Measurements from ENCODE around the gene RSU1. TPM values are rescaled to one million over a fixed set of nuclear protein-coding genes. Genes with fewer than 3 reads are reported as not detected.

Gene RSU1
- polyA plus RNA-seq, 2 of the 4 experiments (the other 2 are of a cell fraction) = 99.3 to 114 TPM

GRCh38 chr10:16727666-16728065 is 89.6 kb downstream of the RSU1 start:
- CTCF ChIA-PET = interaction anchor here (1.2 kb wide), 1 partner anchor 825 kb away, joined by 4 read pairs; no protein-coding TSS in a partner anchor
- H3K9me3 ChIP-seq = no peaks in the 10 kb centered on the region
- no peak for FAIRE-seq
- no peaks in the 10 kb centered on the region for H3K4me1 ChIP-seq
- H3K4me2 ChIP-seq = no peak overlapping the region
- no peak for ATAC-seq
- POLR2A ChIA-PET = no interaction called here
- no peak overlapping the region for H3K4me3 ChIP-seq
- no peak for DNase-seq (ENCODE audit: low read depth in 1 of 2, low spot score in 1 of 2)
- 90% methylated on average over 8 of the region's 8 CpGs for WGBS (ENCODE audit: missing lambda C conversion rate)
- H3K27ac ChIP-seq = no peak overlapping the region
- TF ChIP-seq CBX8 (IDR thresholded peaks at IDR 0.05) (no peak), EP300 (IDR thresholded peaks at IDR 0.05) (no peak), NR3C1 (IDR thresholded peaks at IDR 0.05) (no peak), NFE2L2 (conservative IDR thresholded peaks at IDR 0.05; ENCODE audit: low read length) (no peak), RNF2 (IDR thresholded peaks at IDR 0.05; ENCODE audit: borderline replicate concordance, low read depth) (no peak), CEBPB (IDR thresholded peaks at IDR 0.05) (no peak), CTCF (IDR thresholded peaks at IDR 0.05) (no peak), PHF8 (IDR thresholded peaks at IDR 0.05; ENCODE audit: borderline replicate concordance, low read depth) (no peak), HEYL (CRISPR knock-in tag; IDR thresholded peaks at IDR 0.05) (no peak), POLR2A (IDR thresholded peaks at IDR 0.05; ENCODE audit: low read length) (no peak)

- 75% methylated on average over 6 of the region's 6 CpGs for WGBS (ENCODE audit: missing lambda C conversion rate)
- FAIRE-seq = no peak
- Histone ChIP-seq H3K4me3 (no peak overlapping the region), H3K4me1 (no peaks in the 10 kb centered on the region), H3K4me2 (no peak overlapping the region), H3K9me3 (no peaks in the 10 kb centered on the region), H3K27ac (no peak overlapping the region)
- no peak for TF ChIP-seq FOXS1 (CRISPR knock-in tag; IDR thresholded peaks at IDR 0.05)
- no peak for TF ChIP-seq PBX3 (IDR thresholded peaks at IDR 0.05)
- TF ChIP-seq RARB (CRISPR knock-in tag; IDR thresholded peaks at IDR 0.05) = no peak
- no peak for TF ChIP-seq TFCP2L1 (CRISPR knock-in tag; IDR thresholded peaks at IDR 0.05)
- TF ChIP-seq HMGXB4 (CRISPR knock-in tag; IDR thresholded peaks at IDR 0.05; ENCODE audit: borderline replicate concordance) = no peak
- TF ChIP-seq POLR2AphosphoS2 (conservative IDR thresholded peaks at IDR 0.05; ENCODE audit: low read length) = no peak
- TF ChIP-seq BCL3 (IDR thresholded peaks at IDR 0.05) = no peak
- no peak for TF ChIP-seq KDM5A (IDR thresholded peaks at IDR 0.05)
- TF ChIP-seq TP53 (CRISPR knock-in tag; IDR thresholded peaks at IDR 0.05) = no peak
- TF ChIP-seq CHD4 (IDR thresholded peaks at IDR 0.05; ENCODE audit: borderline replicate concordance) = no peak
- TF ChIP-seq RAD21 (conservative IDR thresholded peaks at IDR 0.05 in 1 of 2, IDR thresholded peaks at IDR 0.05 in 1 of 2) = no peak
- TF ChIP-seq POLR2A (IDR thresholded peaks at IDR 0.05; ENCODE audit: low read length) = no peak
- no peak for TF ChIP-seq ZFP36 (IDR thresholded peaks at IDR 0.05; ENCODE audit: borderline replicate concordance, partially characterized antibody)
- no peak for TF ChIP-seq HOXB13 (CRISPR knock-in tag; IDR thresholded peaks at IDR 0.05; ENCODE audit: low read depth)
- no peak for TF ChIP-seq USF2 (IDR thresholded peaks at IDR 0.05)
- no peak for TF ChIP-seq ZNF302 (CRISPR knock-in tag; IDR thresholded peaks at IDR 0.05)
- TF ChIP-seq FOSL2 (IDR thresholded peaks at IDR 0.05) = no peak
- no peak for TF ChIP-seq FOSL2 (CRISPR knock-in tag; IDR thresholded peaks at IDR 0.05)
- DNase-seq (ENCODE audit: low read depth in 1 of 2, low spot score in 1 of 2) = no peak
- POLR2A ChIA-PET = no interaction called here
- ATAC-seq = no peak
- CTCF ChIA-PET = interaction anchor here (0.8 kb wide), 1 partner anchor 475 kb away, joined by 3 read pairs; no protein-coding TSS in a partner anchor
Observed at GRCh38 chr10:16724509-16724908, 92.7 kb downstream of the RSU1 start.

Data from A549 (cell line).